Stomach (tissue), 9 donors: ENCODE measurements around the gene HIBADH. TPM values are rescaled to one million over a fixed set of nuclear protein-coding genes. Genes with fewer than 3 reads are reported as not detected.
"Not testable (repeated sequence)": the region's sequence is repeated elsewhere in the genome, so short reads cannot be mapped to it uniquely, and the experiment has no call there.

Source experiments
- DNase-seq, 2 donors: peaks; one replicate each; pipeline versions ENCODE4 v3.0.0 to v3.0.0-alpha.2; 2013 to 2019
- H3K27ac ChIP-seq, 5 donors: fragments of 200-600 bp in 4 of 5; sonication (generic) in 4 of 5; one replicate each; pipeline ENCODE4 v1.5.1; 2013 to 2019; ENCODE audit warnings: mild to moderate bottlenecking in 1 of 5, moderate library complexity in 1 of 5
- H3K27me3 ChIP-seq, 3 donors: fragments of 200-600 bp; sonication (generic); one replicate each; pipeline ENCODE4 v1.5.1; 2017 to 2019; ENCODE audit warnings: mixed run types in 1 of 3
- H3K36me3 ChIP-seq, 4 donors: fragments of 200-600 bp; sonication (generic); 1 replicate in 3 of 4; 2 replicates in 1 of 4; pipeline ENCODE4 v1.5.1; 2016 to 2019
- H3K4me1 ChIP-seq, 4 donors: fragments of 200-600 bp; sonication (generic); one replicate each; pipeline ENCODE4 v1.5.1; 2016 to 2019
- H3K4me3 ChIP-seq, 4 donors: fragments of 200-600 bp; sonication (generic) in 3 of 4; one replicate each; pipeline ENCODE4 v1.5.1; 2016 to 2019; ENCODE audit warnings: mild to moderate bottlenecking in 1 of 4
- H3K9me3 ChIP-seq, 4 donors: fragments of 200-600 bp; sonication (generic); one replicate each; pipeline ENCODE4 v1.5.1; 2016 to 2019
- CTCF ChIP-seq, 7 experiments: fragments of 450-650 bp in 4 of 7; fragments of 200-600 bp in 3 of 7; sonication (generic) in 3 of 7; IDR thresholded peaks; one replicate each; pipeline ENCODE4 v1.5.1; 2016 to 2019; ENCODE audit warnings: antibody characterized with exemption in 7 of 7, control low read depth in 2 of 7, mild to moderate bottlenecking in 1 of 7
- EP300 ChIP-seq: sonication (generic); formaldehyde crosslinking; IDR thresholded peaks from one replicate; pipeline ENCODE4 v1.6.1; 2017; ENCODE audit warnings: antibody characterized with exemption
- POLR2A ChIP-seq, 4 donors: fragments of 450-650 bp; IDR thresholded peaks; one replicate each; pipeline ENCODE4 v1.6.1; 2016; ENCODE audit warnings: antibody characterized with exemption in 4 of 4, control low read depth in 2 of 4, mild to moderate bottlenecking in 1 of 4, moderate library complexity in 1 of 4
- POLR2AphosphoS5 ChIP-seq, 3 donors: sonication (generic); formaldehyde crosslinking; IDR thresholded peaks; one replicate each; pipeline ENCODE4 v1.6.1; 2016; ENCODE audit warnings: antibody characterized with exemption in 3 of 3
- WGBS, 5 donors: extraction: QIAGEN DNeasy Blood & Tissue Kit in 3 of 5; methylation state at CpG; one replicate each; pipeline versions ENCODE4 v1.1.5 to v1.1.7; 2013 to 2018; 5-methylcytosine and 5-hydroxymethylcytosine counted together
- intact Hi-C: fragments of 100-400 bp; cut with DNase I; formaldehyde crosslinking; loops from one replicate; pipeline ENCODE4 v1.15.1; 2023; ENCODE audit warnings: low total_unique reads
- polyA plus RNA-seq, 3 donors: library from polyadenylated mRNA; stranded (reverse); fragments of 200-250 nt; gene quantifications; one replicate each; pipeline ENCODE4 v1.2.3, GENCODE V29; 2013
- total RNA-seq, 5 donors: library from RNA; depleted of rRNA; stranded (reverse); fragments of >200 nt; gene quantifications; one replicate each; pipeline versions ENCODE4 v1.1.0 to v1.2.3, GENCODE V29; 2014 to 2016
- donor health status: healthy with polysubstance abuse.
- donor health status: Bipolar disorder and iron deficiency.
- donor health status: healthy.

Gene HIBADH
- total and polyA plus RNA-seq, 8 donors = 17.5 to 65.2 (median 45.8) TPM

GRCh38 chr7:27684491-27684890 lies 21.8 kb upstream of the HIBADH start:
- H3K9me3 ChIP-seq = no peaks in the 10 kb centered on the region
- WGBS, 5 donors = 80 to 89% (median 86%) methylated on average over 4 of the region's 4 CpGs
- DNase-seq = no peak
- TF ChIP-seq EP300 (no peak), POLR2AphosphoS5 (IDR thresholded peaks at IDR 0.05) (no peak), POLR2A (IDR thresholded peaks at IDR 0.05) (no peak), CTCF (IDR thresholded peaks at IDR 0.05) (no peak)
- H3K27ac ChIP-seq = no peak overlapping the region
- H3K36me3 ChIP-seq = no peaks in the 10 kb centered on the region
- H3K4me3 ChIP-seq = no peak overlapping the region
- intact Hi-C loops = no loop called here
- H3K27me3 ChIP-seq = no peaks in the 10 kb centered on the region
- no peaks in the 10 kb centered on the region for H3K4me1 ChIP-seq

- intact Hi-C loops = no loop called here
- H3K4me1 ChIP-seq = peaks cover 8 to 16% (median 15%) of the 10 kb centered on the region in 4 donors
- no peaks in the 10 kb centered on the region for H3K27me3 ChIP-seq
- DNase-seq = no peak
- TF ChIP-seq CTCF (IDR thresholded peaks at IDR 0.05) (no peak), POLR2AphosphoS5 (IDR thresholded peaks at IDR 0.05) (no peak), POLR2A (IDR thresholded peaks at IDR 0.05) (no peak), EP300 (no peak)
- no peak overlapping the region for H3K27ac ChIP-seq
- WGBS, 5 donors = 51 to 100% (median 62%) methylated on average over 1 of the region's 1 CpG
- no peaks in the 10 kb centered on the region for H3K9me3 ChIP-seq
- no peak overlapping the region for H3K4me3 ChIP-seq
- H3K36me3 ChIP-seq = no peaks in the 10 kb centered on the region
Observed at GRCh38 chr7:27680610-27681009, 17.9 kb upstream of the HIBADH start.

DNA sequence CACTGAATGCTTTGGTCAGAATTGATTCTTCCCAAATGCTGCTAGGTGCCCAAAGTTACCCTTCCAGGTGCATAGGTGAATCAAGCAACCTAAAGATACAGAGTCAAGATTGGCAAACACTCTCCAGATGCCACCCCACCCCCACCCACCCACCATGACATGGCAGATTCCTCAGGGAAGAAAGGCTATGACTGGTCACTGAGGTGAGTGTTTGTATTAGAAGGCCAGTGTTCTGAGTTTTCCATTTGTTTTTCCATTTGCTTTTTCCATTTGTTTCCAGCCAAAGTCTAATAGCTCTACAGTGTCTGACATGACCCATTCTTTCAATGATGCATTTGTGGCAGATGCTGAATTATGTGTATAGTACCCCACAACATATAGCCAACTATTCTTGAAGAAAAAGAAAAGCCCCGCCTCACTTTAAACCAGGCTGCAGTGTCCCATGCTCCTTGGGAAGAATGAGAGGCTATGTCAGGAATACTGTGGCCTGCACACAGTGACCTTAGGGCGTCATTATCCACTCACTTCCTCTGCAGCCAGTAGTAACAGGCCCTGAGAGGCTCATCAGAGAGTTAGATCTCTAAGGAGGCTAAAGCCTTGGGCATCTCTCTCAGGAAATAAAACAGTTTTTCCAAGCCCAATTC lies 16.1 kb upstream of the HIBADH start:
- Histone ChIP-seq H3K4me1 (peaks cover 8 to 16% (median 15%) of the 10 kb centered on the region in 4 donors), H3K9me3 (no peaks in the 10 kb centered on the region), H3K27me3 (no peaks in the 10 kb centered on the region), H3K4me3 (no peak overlapping the region), H3K27ac (peak overlapping the region; percentile 56 to 81 (median 75)), H3K36me3 (no peaks in the 10 kb centered on the region)
- WGBS, 5 donors = 80 to 94% (median 88%) methylated on average over 2 of the region's 2 CpGs
- TF ChIP-seq POLR2A (IDR thresholded peaks at IDR 0.05) (no peak), POLR2AphosphoS5 (IDR thresholded peaks at IDR 0.05) (no peak), EP300 (no peak), CTCF (IDR thresholded peaks at IDR 0.05) (no peak)
- no peak for DNase-seq
- intact Hi-C loops = no loop called here

DNA sequence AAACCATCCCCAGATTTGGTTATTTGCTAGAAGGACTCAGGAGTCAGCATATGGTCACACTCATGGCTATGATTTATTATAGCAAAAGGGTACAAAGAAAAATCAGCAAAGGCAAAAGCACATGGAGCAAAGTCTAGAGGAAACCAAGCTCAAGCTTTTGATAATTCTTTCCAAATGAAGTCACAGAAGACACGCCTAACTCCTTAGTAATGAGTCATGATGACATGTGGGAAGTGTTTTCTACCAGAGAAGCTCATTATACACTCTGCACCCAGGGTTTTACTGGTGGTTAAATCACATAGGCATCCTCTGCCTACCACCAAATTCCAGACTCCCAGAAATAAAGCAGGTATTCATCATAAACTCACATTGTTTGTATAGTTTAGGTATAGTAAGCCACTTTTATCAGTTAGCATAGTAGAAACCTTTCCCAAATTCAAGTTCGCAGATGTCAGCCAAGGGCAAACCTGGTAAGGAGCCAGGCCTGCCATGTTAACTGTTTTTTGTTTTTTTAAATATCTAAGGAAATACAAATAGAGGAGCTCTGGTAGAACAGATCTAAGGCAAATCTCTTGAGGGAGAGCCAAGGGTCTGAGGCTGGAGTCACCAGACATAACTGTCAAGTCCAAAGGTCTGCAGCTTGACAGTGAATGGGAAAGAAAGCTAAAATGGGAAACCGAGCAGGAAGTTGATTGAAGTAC lies 15.4 kb upstream of the HIBADH start:
- Histone ChIP-seq H3K9me3 (no peaks in the 10 kb centered on the region), H3K27me3 (no peaks in the 10 kb centered on the region), H3K4me1 (peaks cover 8 to 16% (median 15%) of the 10 kb centered on the region in 4 donors), H3K27ac (peak overlapping the region; percentile 56 to 81 (median 75)), H3K36me3 (no peaks in the 10 kb centered on the region), H3K4me3 (no peak overlapping the region)
- 37 to 43% (median 40%) methylated on average over 3 of the region's 3 CpGs for WGBS, 5 donors
- peak in 1 of 2 donors; percentile 76 for DNase-seq
- TF ChIP-seq EP300 = no peak
- TF ChIP-seq POLR2AphosphoS5 (IDR thresholded peaks at IDR 0.05) = peak in 2 of 3 donors; percentile 18 to 25
- intact Hi-C loops = no loop called here

DNA sequence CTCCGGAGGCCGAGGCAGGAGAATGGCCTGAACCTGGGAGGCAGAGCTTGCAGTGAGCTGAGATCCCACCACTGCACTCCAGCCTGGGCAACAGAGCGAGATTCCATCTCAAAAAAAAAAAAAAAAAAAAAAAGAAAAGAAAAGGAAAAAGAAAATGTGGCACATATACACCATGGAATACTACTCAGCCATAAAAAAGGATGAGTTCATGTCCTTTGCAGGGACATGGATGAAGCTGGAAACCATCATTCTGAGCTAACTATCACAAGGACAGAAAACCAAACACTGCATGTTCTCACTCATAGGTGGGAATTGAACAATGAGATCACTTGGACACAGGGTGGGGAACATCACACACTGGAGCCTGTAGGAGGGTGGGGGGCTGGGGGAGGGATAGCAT lies 11.4 kb upstream of the HIBADH start:
- H3K9me3 ChIP-seq, DNase-seq, intact Hi-C loops, H3K4me3 ChIP-seq, H3K27ac ChIP-seq, H3K36me3 ChIP-seq, H3K27me3 ChIP-seq: not testable (repeated sequence)
- 66 to 100% (median 97%) methylated on average over 2 to 3 of the region's 3 CpGs for WGBS, 5 donors
- H3K4me1 ChIP-seq = peaks cover 8 to 16% (median 15%) of the 10 kb centered on the region in 4 donors
